HepG2 (cell line): ENCODE measurements around the gene GP1BA. TPM values are rescaled to one million over a fixed set of nuclear protein-coding genes. Genes with fewer than 3 reads are reported as not detected.

Source experiments
- BORCS8-MEF2B ChIP-seq: sonication (generic); formaldehyde crosslinking; IDR thresholded peaks from 2 replicates; pipeline ENCODE4 v1.8.0; 2022; ENCODE audit warnings: mild to moderate bottlenecking, missing genetic modification reagents
- FIP1L1 ChIP-seq: fragments of 200-400 bp; formaldehyde crosslinking; IDR thresholded peaks from 2 replicates; pipeline ENCODE4 v1.6.1; 2018; ENCODE audit warnings: low read depth, mild to moderate bottlenecking, low read length, moderate library complexity, borderline replicate concordance; ENCODE audit not compliant: insufficient read depth
- FOXO1 ChIP-seq: sonication (generic); formaldehyde crosslinking; IDR thresholded peaks from 2 replicates; pipeline ENCODE4 v1.4.0; 2020; ENCODE audit warnings: missing genetic modification reagents
- GATAD1 ChIP-seq: IDR thresholded peaks from 2 replicates; pipeline ENCODE4 v1.6.1; 2016; ENCODE audit warnings: missing genetic modification reagents, missing compliant biosample characterization
- HMGXB4 ChIP-seq, 2 experiments: sonication (generic) in 1 of 2; formaldehyde crosslinking in 1 of 2; IDR thresholded peaks; 2 replicates each; pipeline versions ENCODE4 v1.4.0 to v1.6.1; 2018 to 2020; ENCODE audit warnings: missing genetic modification reagents in 2 of 2, borderline replicate concordance in 1 of 2, low read depth in 1 of 2, mild to moderate bottlenecking in 1 of 2, missing biosample characterization in 1 of 2
- IKZF4 ChIP-seq: sonication (generic); formaldehyde crosslinking; IDR thresholded peaks from 2 replicates; pipeline ENCODE4 v1.5.1; 2020; ENCODE audit warnings: borderline replicate concordance, mild to moderate bottlenecking, low read depth, missing genetic modification reagents; ENCODE audit errors: not compliant biosample characterization
- NCOR1 ChIP-seq: fragments of 200-600 bp; sonication (generic); IDR thresholded peaks from 2 replicates; pipeline ENCODE4 v1.7.0; 2017; ENCODE audit warnings: antibody characterized with exemption, low read length, borderline replicate concordance
- SNAPC2 ChIP-seq: sonication (generic); formaldehyde crosslinking; IDR thresholded peaks from 2 replicates; pipeline ENCODE4 v1.8.1; 2022; ENCODE audit warnings: mild to moderate bottlenecking, missing genetic modification reagents
- ZBTB7B ChIP-seq: sonication (generic); formaldehyde crosslinking; IDR thresholded peaks from 2 replicates; pipeline ENCODE4 v1.4.0; 2020; ENCODE audit warnings: missing genetic modification reagents
- ZFP36 ChIP-seq: fragments of 150-350 bp; IDR thresholded peaks from 2 replicates; pipeline ENCODE4 v1.6.1; 2018; ENCODE audit warnings: borderline replicate concordance, low read length, low read depth; ENCODE audit not compliant: partially characterized antibody
- ZNF317 ChIP-seq: sonication (generic); formaldehyde crosslinking; IDR thresholded peaks from 2 replicates; pipeline ENCODE4 v1.5.0; 2020; ENCODE audit warnings: mild to moderate bottlenecking, missing genetic modification reagents
- ZNF335 ChIP-seq: sonication (generic); formaldehyde crosslinking; IDR thresholded peaks from 2 replicates; pipeline ENCODE4 v1.4.0; 2020; ENCODE audit warnings: missing genetic modification reagents
- ZNF644 ChIP-seq: IDR thresholded peaks from 2 replicates; pipeline ENCODE4 v1.6.1; 2016; ENCODE audit warnings: low read depth
- ZNF709 ChIP-seq: sonication (generic); formaldehyde crosslinking; IDR thresholded peaks from 2 replicates; pipeline ENCODE4 v1.5.0; 2020; ENCODE audit warnings: mild to moderate bottlenecking, missing genetic modification reagents
- polyA plus RNA-seq, 8 experiments: library from polyadenylated mRNA; depleted of rRNA in 3 of 8; stranded (reverse) in 7 of 8; unstranded in 1 of 8; fragments of >200 nt; fragmentation: Illumina TruSeq in 4 of 8; extraction: Trizol in 4 of 8; gene quantifications; 2 replicates each; pipeline versions ENCODE4 v1.2.1 to v1.2.3, GENCODE V29; 2011 to 2016; ENCODE audit warnings: low read depth in 4 of 8, missing spikeins in 1 of 8, mixed read lengths in 1 of 8; ENCODE audit not compliant: insufficient read depth in 1 of 8
- total RNA-seq, 5 experiments: library from RNA; depleted of rRNA; stranded (reverse); fragments of >200 nt; fragmentation: Illumina TruSeq; extraction: Trizol; gene quantifications; 2 replicates each; pipeline ENCODE4 v1.2.3, GENCODE V29; 2016; ENCODE audit warnings: low read depth in 1 of 5
- TF ChIP-seq, protein P1 (sequence below): IDR thresholded peaks from 2 replicates; pipeline ENCODE4 v1.6.1; 2018; ENCODE audit warnings: missing genetic modification reagents
- TF ChIP-seq, protein P2 (sequence below): sonication (generic); formaldehyde crosslinking; IDR thresholded peaks from 2 replicates; pipeline ENCODE4 v1.5.0; 2020; ENCODE audit warnings: mild to moderate bottlenecking, missing genetic modification reagents, borderline replicate concordance
- TF ChIP-seq, protein P3 (sequence below): sonication (generic); formaldehyde crosslinking; IDR thresholded peaks from 2 replicates; pipeline ENCODE4 v1.4.0; 2020; ENCODE audit warnings: mild to moderate bottlenecking, missing genetic modification reagents

Gene GP1BA
- total and polyA plus RNA-seq, 2 of the 13 experiments (the other 11 are each of a cell fraction or from before 2014, with no cell fraction given), result not detected

DNA sequence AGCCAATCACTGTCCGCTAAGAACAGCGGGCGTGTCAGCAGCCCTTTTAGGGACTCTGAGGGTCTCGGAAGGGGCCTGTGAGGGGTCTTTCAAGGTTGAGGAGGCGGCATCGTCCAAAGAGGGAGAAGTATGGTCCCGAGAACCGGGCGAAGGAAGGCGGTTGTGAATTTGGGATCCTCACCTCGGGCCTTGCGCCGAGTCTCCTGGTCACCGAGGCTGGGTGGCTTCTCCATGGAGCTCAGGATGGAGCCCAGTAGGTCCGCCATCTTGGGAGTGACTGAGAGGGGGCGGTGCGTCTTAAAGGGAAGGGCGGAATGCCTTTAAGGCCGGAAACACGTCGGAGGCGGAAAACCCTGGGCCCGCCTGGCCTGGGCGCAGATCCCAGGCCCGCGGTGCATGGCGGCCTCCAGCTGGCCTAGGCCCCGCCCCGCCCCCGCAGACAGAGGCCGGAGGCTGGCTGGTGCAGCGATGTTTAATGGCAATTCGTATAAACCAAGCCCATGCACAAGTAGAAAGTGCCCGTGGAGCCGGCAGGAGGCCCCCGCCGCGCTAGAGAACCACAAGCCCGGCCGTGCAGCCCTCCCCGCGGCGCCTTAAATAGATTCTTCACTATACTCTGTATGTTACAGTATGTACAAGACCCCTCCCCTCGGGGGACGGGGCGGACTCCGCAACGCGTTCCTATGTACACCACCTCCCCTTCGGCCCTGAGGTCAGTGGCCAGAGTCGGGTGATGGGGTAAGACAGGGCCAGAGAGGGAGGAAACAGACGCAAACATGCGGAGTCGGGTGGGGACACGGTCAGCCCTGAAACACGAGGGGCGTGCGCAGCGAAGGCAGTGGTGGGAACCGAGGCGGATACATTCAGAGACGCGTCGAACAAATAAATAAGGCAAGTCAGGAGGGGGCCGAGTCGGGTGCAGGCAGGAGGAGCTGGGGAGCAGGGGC, 35.7 kb downstream of the GP1BA start, which contains the start of gene SPAG7 (continued):
- TF ChIP-seq, protein P1, sequence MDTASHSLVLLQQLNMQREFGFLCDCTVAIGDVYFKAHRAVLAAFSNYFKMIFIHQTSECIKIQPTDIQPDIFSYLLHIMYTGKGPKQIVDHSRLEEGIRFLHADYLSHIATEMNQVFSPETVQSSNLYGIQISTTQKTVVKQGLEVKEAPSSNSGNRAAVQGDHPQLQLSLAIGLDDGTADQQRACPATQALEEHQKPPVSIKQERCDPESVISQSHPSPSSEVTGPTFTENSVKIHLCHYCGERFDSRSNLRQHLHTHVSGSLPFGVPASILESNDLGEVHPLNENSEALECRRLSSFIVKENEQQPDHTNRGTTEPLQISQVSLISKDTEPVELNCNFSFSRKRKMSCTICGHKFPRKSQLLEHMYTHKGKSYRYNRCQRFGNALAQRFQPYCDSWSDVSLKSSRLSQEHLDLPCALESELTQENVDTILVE (CRISPR knock-in tag), result no peak; the same call in 1 of the 2 replicates
- peak; percentile 24 for TF ChIP-seq BORCS8-MEF2B (CRISPR knock-in tag)
- TF ChIP-seq GATAD1, result peak; percentile 78
- TF ChIP-seq ZFP36, result no peak
- peak; percentile 9; the same call in 1 of the 2 replicates for TF ChIP-seq NCOR1
- peak; percentile 35; the same call in 1 of the 2 replicates for TF ChIP-seq FOXO1 (CRISPR knock-in tag)
- peak; percentile 87; the same call in 1 of the 2 replicates for TF ChIP-seq FIP1L1
- TF ChIP-seq ZNF317 (CRISPR knock-in tag), result no peak
- TF ChIP-seq ZNF644 (CRISPR knock-in tag), result peak; percentile 63
- peak; percentile 99 for TF ChIP-seq ZBTB7B (CRISPR knock-in tag)
- TF ChIP-seq, protein P2, sequence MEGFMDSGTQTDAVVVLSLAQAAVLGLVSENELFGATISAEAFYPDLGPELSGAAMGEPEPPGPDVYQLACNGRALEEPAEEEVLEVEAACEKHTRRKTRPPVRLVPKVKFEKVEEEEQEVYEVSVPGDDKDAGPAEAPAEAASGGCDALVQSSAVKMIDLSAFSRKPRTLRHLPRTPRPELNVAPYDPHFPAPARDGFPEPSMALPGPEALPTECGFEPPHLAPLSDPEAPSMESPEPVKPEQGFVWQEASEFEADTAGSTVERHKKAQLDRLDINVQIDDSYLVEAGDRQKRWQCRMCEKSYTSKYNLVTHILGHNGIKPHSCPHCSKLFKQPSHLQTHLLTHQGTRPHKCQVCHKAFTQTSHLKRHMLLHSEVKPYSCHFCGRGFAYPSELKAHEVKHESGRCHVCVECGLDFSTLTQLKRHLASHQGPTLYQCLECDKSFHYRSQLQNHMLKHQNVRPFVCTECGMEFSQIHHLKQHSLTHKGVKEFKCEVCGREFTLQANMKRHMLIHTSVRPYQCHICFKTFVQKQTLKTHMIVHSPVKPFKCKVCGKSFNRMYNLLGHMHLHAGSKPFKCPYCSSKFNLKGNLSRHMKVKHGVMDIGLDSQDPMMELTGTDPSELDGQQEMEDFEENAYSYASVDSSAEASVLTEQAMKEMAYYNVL (CRISPR knock-in tag), result 0 out of 2 replicates have a peak, but pooled peaks have one; percentile 6
- peak in 1 of 2 experiments; percentile 27; a peak in 2 of 4 replicates for TF ChIP-seq HMGXB4 (CRISPR knock-in tag; IDR thresholded peaks at IDR 0.05; ENCODE audit: borderline replicate concordance in 1 of 2, low read depth in 1 of 2)
- TF ChIP-seq, protein P3, sequence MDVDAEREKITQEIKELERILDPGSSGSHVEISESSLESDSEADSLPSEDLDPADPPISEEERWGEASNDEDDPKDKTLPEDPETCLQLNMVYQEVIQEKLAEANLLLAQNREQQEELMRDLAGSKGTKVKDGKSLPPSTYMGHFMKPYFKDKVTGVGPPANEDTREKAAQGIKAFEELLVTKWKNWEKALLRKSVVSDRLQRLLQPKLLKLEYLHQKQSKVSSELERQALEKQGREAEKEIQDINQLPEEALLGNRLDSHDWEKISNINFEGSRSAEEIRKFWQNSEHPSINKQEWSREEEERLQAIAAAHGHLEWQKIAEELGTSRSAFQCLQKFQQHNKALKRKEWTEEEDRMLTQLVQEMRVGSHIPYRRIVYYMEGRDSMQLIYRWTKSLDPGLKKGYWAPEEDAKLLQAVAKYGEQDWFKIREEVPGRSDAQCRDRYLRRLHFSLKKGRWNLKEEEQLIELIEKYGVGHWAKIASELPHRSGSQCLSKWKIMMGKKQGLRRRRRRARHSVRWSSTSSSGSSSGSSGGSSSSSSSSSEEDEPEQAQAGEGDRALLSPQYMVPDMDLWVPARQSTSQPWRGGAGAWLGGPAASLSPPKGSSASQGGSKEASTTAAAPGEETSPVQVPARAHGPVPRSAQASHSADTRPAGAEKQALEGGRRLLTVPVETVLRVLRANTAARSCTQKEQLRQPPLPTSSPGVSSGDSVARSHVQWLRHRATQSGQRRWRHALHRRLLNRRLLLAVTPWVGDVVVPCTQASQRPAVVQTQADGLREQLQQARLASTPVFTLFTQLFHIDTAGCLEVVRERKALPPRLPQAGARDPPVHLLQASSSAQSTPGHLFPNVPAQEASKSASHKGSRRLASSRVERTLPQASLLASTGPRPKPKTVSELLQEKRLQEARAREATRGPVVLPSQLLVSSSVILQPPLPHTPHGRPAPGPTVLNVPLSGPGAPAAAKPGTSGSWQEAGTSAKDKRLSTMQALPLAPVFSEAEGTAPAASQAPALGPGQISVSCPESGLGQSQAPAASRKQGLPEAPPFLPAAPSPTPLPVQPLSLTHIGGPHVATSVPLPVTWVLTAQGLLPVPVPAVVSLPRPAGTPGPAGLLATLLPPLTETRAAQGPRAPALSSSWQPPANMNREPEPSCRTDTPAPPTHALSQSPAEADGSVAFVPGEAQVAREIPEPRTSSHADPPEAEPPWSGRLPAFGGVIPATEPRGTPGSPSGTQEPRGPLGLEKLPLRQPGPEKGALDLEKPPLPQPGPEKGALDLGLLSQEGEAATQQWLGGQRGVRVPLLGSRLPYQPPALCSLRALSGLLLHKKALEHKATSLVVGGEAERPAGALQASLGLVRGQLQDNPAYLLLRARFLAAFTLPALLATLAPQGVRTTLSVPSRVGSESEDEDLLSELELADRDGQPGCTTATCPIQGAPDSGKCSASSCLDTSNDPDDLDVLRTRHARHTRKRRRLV (CRISPR knock-in tag), result no peak
- peak; percentile 58 for TF ChIP-seq ZNF335
- TF ChIP-seq ZNF709 (CRISPR knock-in tag), result peak; percentile 84
- TF ChIP-seq SNAPC2 (CRISPR knock-in tag), result 0 out of 2 replicates have a peak, but pooled peaks have one; percentile 61
- peak; percentile 62 for TF ChIP-seq IKZF4 (CRISPR knock-in tag)
